ENCODE data around the gene CACNA2D2. TPM values are rescaled to one million over a fixed set of nuclear protein-coding genes. Genes with fewer than 3 reads are reported as not detected.
A peak's percentile ranks its signal among the peaks of the same experiment; 100 is the strongest.

CACNA2D2 gene
- 27.7 and 28.1 TPM in 2 replicates for total RNA-seq (2021)
- long read RNA-seq, partial matches to known transcripts = 1 of 7 reads
- long read RNA-seq, other reads (novel, unspliced or antisense) = 6 of 7 reads

- Mint-ChIP-seq H3K4me3 (peak within 1 kb of the TSS; percentile 69 to 78), H3K9me3 (no peaks in the 10 kb centered on the region), H3K27me3 (ENCODE audit: low read depth) (peaks cover 60% of the 10 kb centered on the region), H3K36me3 (ENCODE audit: insufficient read depth in 1 of 3, low read depth in 3 of 3) (peaks cover 0 to 2% (median 0%) of the 10 kb centered on the region in 3 experiments; a peak in 3 of 7 replicates), H3K27ac (0 out of 7 replicates have a peak within 1 kb of the TSS, but pooled peaks of 1 of the 3 experiments have one; percentile 27), H3K4me1 (peaks cover 19 to 21% of the 10 kb centered on the region in 2 experiments)
- no peak within 1 kb of the TSS for H3K27ac ChIP-seq (ENCODE audit: insufficient read length, low read depth, low read length)
- no peak within 1 kb of the TSS; the same call in 1 of the 2 replicates for H3K14ac ChIP-seq (ENCODE audit: insufficient read depth, low read length)
- no peak within 1 kb of the TSS for H2BK15ac ChIP-seq (ENCODE audit: low read depth, low read length)
- no peak within 1 kb of the TSS for H4K8ac ChIP-seq (replicated peaks; ENCODE audit: insufficient read length, low read depth, low read length)
- no peak within 1 kb of the TSS for H3K56ac ChIP-seq (ENCODE audit: insufficient read length, low read depth, low read length)
- H4K20me1 ChIP-seq (ENCODE audit: control insufficient read depth, insufficient read depth, insufficient read length) = no peaks in the 10 kb centered on the region
- H2AK5ac ChIP-seq (ENCODE audit: insufficient read length, low read length) = no peak within 1 kb of the TSS
- no peaks in the 10 kb centered on the region for H3K9me3 ChIP-seq (ENCODE audit: control insufficient read depth, low read depth, low read length)
- H3K79me2 ChIP-seq (ENCODE audit: insufficient read depth, low read length) = no peaks in the 10 kb centered on the region
- H3K27me3 ChIP-seq (ENCODE audit: insufficient read depth, low read length) = peaks cover 22% of the 10 kb centered on the region; the same call in 1 of the 2 replicates
- WGBS (ENCODE audit: extremely low coverage, insufficient read length, low lambda C conversion rate) = no CpG with 5 or more reads among the region's 71 CpGs
- H3K4ac ChIP-seq (ENCODE audit: low read depth, low read length) = no peak within 1 kb of the TSS
- no peak within 1 kb of the TSS for H2BK12ac ChIP-seq (ENCODE audit: insufficient read length, low read depth, low read length)
- no peak within 1 kb of the TSS for H2BK5ac ChIP-seq (ENCODE audit: insufficient read length, low read length)
- H3K4me1 ChIP-seq (ENCODE audit: insufficient read depth, low read length) = no peaks in the 10 kb centered on the region
- H3K18ac ChIP-seq (ENCODE audit: insufficient read length, low read depth, low read length) = no peak within 1 kb of the TSS
- no peak within 1 kb of the TSS for H2BK20ac ChIP-seq (ENCODE audit: low read depth, low read length, poor library complexity, severe bottlenecking)
- H3K23ac ChIP-seq (ENCODE audit: insufficient read length, low read depth, low read length) = no peak within 1 kb of the TSS
- H3K9ac ChIP-seq (ENCODE audit: extremely low read depth, insufficient read length, low read length) = no peak within 1 kb of the TSS
- H3T11ph ChIP-seq (ENCODE audit: low read length) = no peak within 1 kb of the TSS
- H4K91ac ChIP-seq (ENCODE audit: insufficient read length, low read depth, low read length) = no peak within 1 kb of the TSS
- DNase-seq = peak; percentile 71
- H3K79me1 ChIP-seq (ENCODE audit: insufficient read depth, low read depth, low read length, poor library complexity, severe bottlenecking) = no peaks in the 10 kb centered on the region
- TF ChIP-seq CTCF (conservative IDR thresholded peaks at IDR 0.05) = no peak
- peaks cover 11% of the 10 kb centered on the region for H3K23me2 ChIP-seq (ENCODE audit: insufficient read length, low read depth, low read length, poor library complexity, severe bottlenecking)
- H2BK120ac ChIP-seq (ENCODE audit: low read depth, low read length, poor library complexity, severe bottlenecking) = no peak within 1 kb of the TSS
- peak within 1 kb of the TSS; percentile 81 for H3K4me2 ChIP-seq (ENCODE audit: insufficient read depth, insufficient read length, low read length)
- no peak within 1 kb of the TSS for H4K5ac ChIP-seq (ENCODE audit: insufficient read length, low read depth, low read length)
- no peak within 1 kb of the TSS for H2AFZ ChIP-seq (ENCODE audit: low read length)
Observed at GRCh38 chr3:50503504-50504342, at the start of gene CACNA2D2. TSS of gene CACNA2D2 (minus strand) at chr3:50503634. CDS start at chr3:50503423, 211 bp downstream.
